Measurements from ENCODE around the gene EAF2.

The EAF2 gene

DNA sequence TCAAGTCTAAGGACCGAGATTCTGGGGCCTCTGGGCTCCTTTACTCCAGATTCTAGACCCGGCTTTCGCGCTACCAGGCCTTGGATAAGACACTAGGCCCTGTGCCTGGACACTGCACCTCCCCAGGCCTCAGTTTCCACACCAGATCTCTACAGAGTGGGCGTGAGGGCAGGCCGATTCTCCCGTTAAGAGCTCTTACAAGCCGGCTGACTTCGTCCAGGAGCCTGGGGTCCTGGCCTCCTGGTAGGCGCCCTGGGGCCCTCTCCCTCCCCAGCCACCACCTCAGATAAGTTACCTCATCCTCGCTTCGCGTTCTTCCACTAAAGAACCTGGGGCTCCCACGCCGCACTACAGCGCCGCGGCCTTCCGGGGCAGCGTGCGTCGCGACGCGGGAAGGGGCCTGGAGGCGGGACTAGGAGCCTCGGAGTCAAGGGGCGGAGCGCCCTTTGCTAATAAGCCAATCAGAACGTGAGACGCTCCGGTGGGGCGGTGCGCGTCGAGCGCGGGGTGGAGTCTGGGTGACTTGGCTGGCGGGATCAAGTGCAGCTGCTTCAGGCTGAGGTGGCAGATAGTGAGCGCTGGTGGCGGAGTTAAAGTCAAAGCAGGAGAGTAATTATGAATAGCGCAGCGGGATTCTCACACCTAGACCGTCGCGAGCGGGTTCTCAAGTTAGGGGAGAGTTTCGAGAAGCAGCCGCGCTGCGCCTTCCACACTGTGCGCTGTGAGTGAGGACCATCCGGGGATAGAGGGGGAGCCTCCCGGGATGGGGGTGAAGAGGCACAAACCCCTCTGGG, at the start of gene EAF2, which contains the start of gene IQCB1:
Gene EAF2 (plus strand): TSS at position 539 of the 794 bp plus-strand sequence. CDS start 77 bp downstream, at position 616.
Gene IQCB1 (minus strand): TSS at position 390 of the 794 bp plus-strand sequence. CDS start 6,100 bp downstream, outside the sequence.
- in situ Hi-C loops (cut with MboI; ENCODE audit: low sequenced_read_pairs): no loop called here

- in situ Hi-C loops (cut with MboI; ENCODE audit: low sequenced_read_pairs): no loop called here
Observed at GRCh38 chr3:121786485-121786884, 48.5 kb upstream of the EAF2 start.

- in situ Hi-C loops (cut with MboI; ENCODE audit: low sequenced_read_pairs): no loop called here
Observed at GRCh38 chr3:121793078-121793477, 41.9 kb upstream of the EAF2 start.

- in situ Hi-C loops (cut with MboI; ENCODE audit: low sequenced_read_pairs): no loop called here
Observed at GRCh38 chr3:121794264-121794983, 40.6 kb upstream of the EAF2 start.

- in situ Hi-C loops (cut with MboI; ENCODE audit: low sequenced_read_pairs): no loop called here
Observed at GRCh38 chr3:121796970-121797369, 38.0 kb upstream of the EAF2 start.

DNA sequence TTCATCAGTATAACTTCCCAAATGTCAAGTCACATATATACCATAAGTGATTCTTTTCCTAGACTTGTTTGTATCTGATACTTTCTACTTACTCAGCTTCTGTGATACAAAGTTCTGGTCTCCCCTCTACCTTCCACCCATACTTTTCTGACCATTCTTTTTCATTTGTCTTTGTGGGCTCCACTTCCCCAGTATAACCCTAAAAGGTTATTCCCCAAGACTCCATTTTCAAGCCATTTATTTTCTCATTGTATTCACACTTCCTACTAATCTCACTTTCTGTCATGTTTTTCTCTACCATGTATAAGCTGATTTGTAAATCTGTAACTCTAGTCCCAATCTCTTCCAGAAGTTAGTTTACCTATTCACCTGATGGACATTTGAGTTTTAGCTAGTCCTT, 34.1 kb upstream of the EAF2 start:
- in situ Hi-C loops (cut with MboI; ENCODE audit: low sequenced_read_pairs): no loop called here

DNA sequence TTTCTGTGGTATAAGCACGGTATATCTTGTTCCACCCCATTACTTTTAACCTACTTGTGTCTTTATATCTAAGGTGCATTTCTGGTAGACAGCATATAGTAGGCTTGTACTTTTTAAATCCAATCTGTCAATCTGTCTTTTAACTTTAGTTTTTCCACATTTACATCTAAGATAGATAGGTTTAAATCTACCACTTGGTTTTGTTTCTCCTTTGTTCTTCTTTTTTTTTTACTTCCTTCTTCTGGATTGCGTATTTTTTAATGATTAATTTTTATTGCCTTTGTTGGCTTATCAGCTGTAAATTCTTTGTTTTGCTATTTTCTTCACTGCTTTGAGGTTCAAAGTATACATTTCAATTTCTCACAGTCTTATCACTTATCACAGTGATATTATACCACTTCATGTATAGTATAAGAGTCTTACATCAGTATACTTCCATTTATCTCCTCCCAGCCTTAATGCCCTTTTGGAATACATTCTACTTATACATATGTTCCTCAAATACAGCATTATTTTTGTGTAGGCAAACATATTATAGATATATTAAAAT, 31.2 kb upstream of the EAF2 start:
- in situ Hi-C loops (cut with MboI; ENCODE audit: low sequenced_read_pairs): no loop called here

DNA sequence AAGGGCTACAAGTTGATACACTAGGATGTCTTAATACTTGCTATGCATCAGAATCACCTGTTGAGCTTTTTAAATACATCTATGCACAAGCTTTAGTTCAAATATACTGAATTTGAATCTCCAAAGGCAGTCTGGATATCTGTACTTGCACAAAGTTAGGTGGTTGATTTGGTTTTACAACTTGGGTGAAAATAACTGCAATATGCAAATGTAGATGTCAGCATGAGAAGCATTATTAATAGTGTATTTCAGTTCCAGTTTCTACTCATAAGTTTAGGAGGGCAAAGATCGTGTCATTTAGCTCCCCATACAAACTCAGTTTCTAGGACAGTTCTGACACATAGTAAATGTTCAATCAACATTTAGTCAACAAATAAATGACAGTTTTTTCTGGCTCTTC, 25.8 kb upstream of the EAF2 start:
- in situ Hi-C loops (cut with MboI; ENCODE audit: low sequenced_read_pairs): no loop called here

DNA sequence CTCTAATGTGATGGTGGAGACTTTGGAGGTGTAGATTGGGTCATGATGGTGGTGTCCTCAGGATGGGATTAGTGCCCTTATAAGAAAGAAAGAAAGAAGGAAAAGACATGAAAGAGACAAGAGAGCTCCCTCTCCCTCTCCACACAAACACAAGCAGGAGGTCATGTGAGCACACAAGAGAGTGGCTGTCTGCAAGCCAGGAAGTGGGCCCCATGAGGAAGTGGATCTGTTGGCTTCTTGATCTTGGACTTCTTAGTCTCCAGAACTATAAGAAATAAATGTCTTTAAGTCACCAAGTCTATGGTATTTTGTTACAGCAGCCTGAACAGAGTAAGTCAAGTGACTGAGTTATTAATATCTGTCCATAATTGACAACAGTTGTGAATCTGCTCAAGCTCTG, 17.3 kb upstream of the EAF2 start:
- in situ Hi-C loops (cut with MboI; ENCODE audit: low sequenced_read_pairs): no loop called here

DNA sequence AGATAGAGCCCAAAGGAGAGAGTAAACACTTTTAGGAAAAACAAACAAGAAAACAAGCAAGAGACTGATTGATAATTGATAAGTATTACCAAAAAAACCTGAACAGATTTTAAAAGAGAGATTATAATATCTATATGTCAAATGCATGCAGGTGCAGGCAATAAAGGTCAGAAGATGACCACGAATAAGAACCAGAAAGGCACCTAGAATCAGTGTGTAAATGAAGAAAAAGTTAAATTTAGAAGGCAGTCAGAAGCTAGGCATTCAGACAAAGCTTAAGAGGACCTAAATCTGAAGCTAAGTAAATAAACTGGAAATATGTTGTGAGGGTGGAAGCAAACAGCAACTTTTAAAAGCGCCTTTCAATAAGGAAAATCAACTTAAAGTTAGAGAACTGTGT, 16.4 kb upstream of the EAF2 start:
- in situ Hi-C loops (cut with MboI; ENCODE audit: low sequenced_read_pairs): no loop called here

GRCh38 chr3:121819236-121819635, 15.8 kb upstream of the EAF2 start:
- in situ Hi-C loops (cut with MboI; ENCODE audit: low sequenced_read_pairs): no loop called here

DNA sequence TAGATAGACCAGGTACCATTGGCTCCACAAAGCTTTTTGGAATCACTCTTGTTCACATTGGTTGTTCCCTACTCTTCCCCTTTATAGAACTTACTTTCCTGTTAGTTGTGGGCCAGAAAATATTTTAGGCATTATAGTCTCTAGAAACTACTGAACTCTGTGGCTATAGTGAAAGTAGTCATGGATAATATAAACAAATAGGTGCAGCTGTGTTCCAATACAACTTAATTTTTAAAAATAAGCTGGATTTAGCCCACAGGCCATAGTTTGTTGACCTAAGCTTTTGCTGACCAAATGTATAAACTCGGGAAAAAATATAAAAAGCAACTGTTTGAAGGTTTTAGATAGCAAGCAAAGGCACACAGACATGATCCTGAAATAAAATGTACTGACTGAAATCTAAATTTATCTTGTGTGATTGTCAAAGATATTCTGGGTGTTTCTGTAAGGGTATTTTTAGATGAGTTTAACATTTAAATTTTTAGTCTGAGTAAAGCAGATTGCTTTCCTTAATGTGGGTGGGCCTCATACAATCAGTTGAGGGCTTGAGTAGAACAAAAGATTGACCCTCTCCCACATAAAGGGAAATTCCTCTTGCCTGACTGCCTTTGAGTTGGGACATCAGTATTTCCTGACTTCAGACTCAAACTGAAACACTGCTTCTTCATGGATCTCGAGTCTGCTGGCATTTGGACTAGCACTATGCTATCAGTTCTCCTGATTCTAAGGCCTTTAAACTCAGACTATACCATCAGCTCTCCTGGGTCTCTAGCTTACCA, 13.4 kb upstream of the EAF2 start:
- in situ Hi-C loops (cut with MboI; ENCODE audit: low sequenced_read_pairs): no loop called here

- in situ Hi-C loops (cut with MboI; ENCODE audit: low sequenced_read_pairs): no loop called here
Observed at GRCh38 chr3:121822973-121823372, 12.0 kb upstream of the EAF2 start.

DNA sequence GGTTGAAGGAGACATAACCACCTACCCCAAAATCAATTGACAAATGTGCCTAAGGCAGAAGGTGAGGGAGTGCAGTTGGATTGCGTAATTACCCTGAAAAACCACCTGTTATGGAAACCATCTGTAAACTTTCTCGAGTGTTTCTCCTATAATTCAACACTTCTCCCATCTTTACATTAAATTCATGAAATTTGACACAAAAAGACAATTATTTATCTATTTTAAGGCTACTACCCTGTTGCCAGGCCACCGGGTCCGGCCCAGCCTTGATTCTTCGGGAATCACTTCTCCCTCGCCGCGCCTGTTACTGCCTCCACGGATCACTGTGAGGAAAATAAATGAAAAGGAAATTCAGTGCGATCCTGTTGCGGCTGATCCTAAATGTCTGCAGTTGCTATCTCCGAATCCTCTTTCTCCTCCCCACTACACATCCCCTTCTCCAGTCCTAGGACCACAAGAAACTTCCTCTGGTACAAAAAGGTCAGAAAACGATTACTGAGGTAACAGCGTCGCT, 795 bp upstream of the EAF2 start:
- in situ Hi-C loops (cut with MboI; ENCODE audit: low sequenced_read_pairs): no loop called here

GRCh38 chr3:121835465-121835801, 424 bp downstream of the EAF2 start:
- in situ Hi-C loops (cut with MboI; ENCODE audit: low sequenced_read_pairs): no loop called here

DNA sequence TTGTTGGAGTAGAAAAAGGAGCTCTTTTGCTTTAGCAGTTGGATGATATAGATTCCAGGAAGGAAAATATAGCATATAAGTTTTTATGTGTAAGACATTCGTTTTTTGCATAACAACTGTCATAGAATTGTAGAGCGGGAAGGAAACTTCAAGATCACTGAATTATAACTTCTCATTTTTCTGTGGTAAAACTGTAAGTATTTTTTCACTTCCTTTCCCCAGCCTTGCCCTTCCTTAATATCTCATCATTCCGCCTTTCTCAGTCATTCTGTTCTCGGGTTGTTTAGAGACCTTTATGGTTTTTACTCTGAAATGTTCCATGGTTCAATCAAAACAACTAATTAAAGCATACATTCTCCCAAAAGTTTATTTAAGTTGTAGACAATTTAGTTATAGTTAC, 1.1 kb downstream of the EAF2 start:
- in situ Hi-C loops (cut with MboI; ENCODE audit: low sequenced_read_pairs): no loop called here

- in situ Hi-C loops (cut with MboI; ENCODE audit: low sequenced_read_pairs): no loop called here
Observed at GRCh38 chr3:121836481-121836880, 1.5 kb downstream of the EAF2 start.

- in situ Hi-C loops (cut with MboI; ENCODE audit: low sequenced_read_pairs): no loop called here
Observed at GRCh38 chr3:121839962-121840361, 5.0 kb downstream of the EAF2 start.

GRCh38 chr3:121844892-121845291, 9.9 kb downstream of the EAF2 start:
- in situ Hi-C loops (cut with MboI; ENCODE audit: low sequenced_read_pairs): no loop called here

GRCh38 chr3:121852256-121852655, 17.2 kb downstream of the EAF2 start:
- in situ Hi-C loops (cut with MboI; ENCODE audit: low sequenced_read_pairs): no loop called here

- in situ Hi-C loops (cut with MboI; ENCODE audit: low sequenced_read_pairs): no loop called here
Observed at GRCh38 chr3:121855555-121855954, 20.5 kb downstream of the EAF2 start.

Measured in HL-60/S4 treated with retinoic acid at 250 ng/mL for 4 days and 3 days (cell line).